H1 (cell line): ENCODE data around the gene CIT. TPM values are rescaled to one million over a fixed set of nuclear protein-coding genes. Genes with fewer than 3 reads are reported as not detected.
A peak's percentile ranks its signal among the peaks of the same experiment; 100 is the strongest.

Experiments
- CTCF ChIA-PET: fragments of 300-600 bp; sonication (Branson Sonifier 250); formaldehyde crosslinking; loops from one replicate; lab custom pipeline; 2021; ENCODE audit not compliant: partially characterized antibody; lab: Charles Lee
- POLR2A ChIA-PET: fragments of 300-600 bp; sonication (Branson Sonifier 250); formaldehyde crosslinking; loops from one replicate; lab custom pipeline; 2021; ENCODE audit warnings: inconsistent platforms; ENCODE audit not compliant: partially characterized antibody; lab: Charles Lee
- DNase-seq, 2 experiments: peaks; one replicate each; pipeline versions ENCODE4 v3.0.0 to v3.0.0-alpha.2; 2010 to 2022; ENCODE audit warnings: low spot score in 2 of 2, low read depth in 1 of 2, mixed read lengths in 1 of 2
- FAIRE-seq: peaks from 2 replicates; lab custom pipeline; 2011; peaks lifted over from hg19 to GRCh38; lab: Jason Lieb, UNC
- H2AFZ ChIP-seq: 2 replicates; pipeline ENCODE4 v1.8.1; 2012; ENCODE audit warnings: low read length, inconsistent platforms
- H2AK5ac ChIP-seq: 2 replicates; pipeline ENCODE4 v1.6.1; 2013; ENCODE audit warnings: low read depth, low read length
- H2BK120ac ChIP-seq: replicated peaks from 2 replicates; pipeline ENCODE3; 2013; ENCODE audit warnings: low read depth, low read length, inconsistent platforms
- H2BK12ac ChIP-seq: 2 replicates; pipeline ENCODE4 v1.6.1; 2013; ENCODE audit warnings: low read depth, low read length
- H2BK15ac ChIP-seq: 2 replicates; pipeline ENCODE4 v1.6.1; 2013; ENCODE audit warnings: low read length
- H2BK20ac ChIP-seq: 2 replicates; pipeline ENCODE4 v1.6.1; 2013; ENCODE audit warnings: low read length
- H2BK5ac ChIP-seq: 2 replicates; pipeline ENCODE4 v1.6.1; 2013; ENCODE audit warnings: low read depth, low read length
- H3K14ac ChIP-seq: 2 replicates; pipeline ENCODE4 v1.6.1; 2013; ENCODE audit warnings: inconsistent platforms; ENCODE audit not compliant: insufficient read length
- H3K18ac ChIP-seq: 2 replicates; pipeline ENCODE4 v1.6.1; 2013; ENCODE audit warnings: low read length; ENCODE audit errors: extremely low read depth
- H3K23ac ChIP-seq: 2 replicates; pipeline ENCODE4 v1.6.1; 2013; ENCODE audit warnings: inconsistent platforms; ENCODE audit not compliant: insufficient read length
- H3K23me2 ChIP-seq: 2 replicates; pipeline ENCODE4 v1.6.1; 2013; ENCODE audit warnings: low read depth, low read length
- H3K27ac ChIP-seq: 2 replicates; pipeline ENCODE4 v1.6.1; 2011; ENCODE audit warnings: low read depth, low read length, inconsistent platforms
- H3K27me3 ChIP-seq, 4 experiments: replicated peaks in 1 of 4; 1 replicate in 1 of 4; 2 replicates in 3 of 4; pipeline versions ENCODE4 v1.6.1 to v1.8.1; 2011 to 2013; ENCODE audit warnings: low read length in 3 of 4, mild to moderate bottlenecking in 3 of 4, inconsistent platforms in 2 of 4, mixed read lengths in 2 of 4, moderate library complexity in 1 of 4; ENCODE audit not compliant: control insufficient read depth in 3 of 4, insufficient read depth in 3 of 4; ENCODE audit errors: extremely low read depth in 1 of 4
- H3K36me3 ChIP-seq, 4 experiments: 2 replicates each; pipeline versions ENCODE4 v1.6.1 to v1.8.1; 2011 to 2013; ENCODE audit warnings: mild to moderate bottlenecking in 4 of 4, low read length in 3 of 4, moderate library complexity in 2 of 4, control low read depth in 1 of 4, inconsistent platforms in 1 of 4; ENCODE audit not compliant: insufficient read depth in 4 of 4, control insufficient read depth in 2 of 4
- H3K4ac ChIP-seq: replicated peaks from 2 replicates; pipeline ENCODE3; 2013; ENCODE audit warnings: low read length, low read depth, mixed read lengths, inconsistent platforms; ENCODE audit not compliant: insufficient read length
- H3K4me1 ChIP-seq, 4 experiments: replicated peaks in 1 of 4; 1 replicate in 1 of 4; 2 replicates in 3 of 4; pipeline versions ENCODE4 v1.6.1 to v1.8.1; 2011 to 2013; ENCODE audit warnings: low read length in 3 of 4, inconsistent platforms in 2 of 4, mixed read lengths in 1 of 4; ENCODE audit not compliant: insufficient read depth in 4 of 4, control insufficient read depth in 3 of 4
- H3K4me2 ChIP-seq, 2 experiments: 2 replicates each; pipeline versions ENCODE4 v1.6.1 to v1.8.1; 2011 to 2013; ENCODE audit warnings: low read depth in 2 of 2, low read length in 2 of 2, control low read depth in 1 of 2, inconsistent platforms in 1 of 2, mild to moderate bottlenecking in 1 of 2; ENCODE audit not compliant: insufficient read depth in 1 of 2
- H3K4me3 ChIP-seq, 4 experiments: fragments of 200-600, 300-600 bp in 1 of 4; sonication (generic), shearing (Covaris generic), sonication (Bioruptor Twin) in 1 of 4; 2 replicates each; pipeline versions ENCODE4 v1.5.1 to v1.8.1; 2011 to 2016; ENCODE audit warnings: low read length in 4 of 4, low read depth in 3 of 4, control low read depth in 2 of 4, inconsistent platforms in 2 of 4, mild to moderate bottlenecking in 2 of 4, mixed read lengths in 1 of 4, moderate library complexity in 1 of 4; ENCODE audit not compliant: insufficient read depth in 2 of 4; ENCODE audit errors: extremely low read depth in 1 of 4
- H3K56ac ChIP-seq: replicated peaks from 2 replicates; pipeline ENCODE3; 2013; ENCODE audit warnings: low read depth, mild to moderate bottlenecking, mixed read lengths, low read length, inconsistent platforms; ENCODE audit not compliant: insufficient read length
- H3K79me1 ChIP-seq: 2 replicates; pipeline ENCODE4 v1.6.1; 2013; ENCODE audit warnings: low read depth, low read length, control low read depth
- H3K79me2 ChIP-seq, 2 experiments: 2 replicates each; pipeline versions ENCODE4 v1.6.1 to v1.8.1; 2012 to 2013; ENCODE audit warnings: low read length in 2 of 2, mild to moderate bottlenecking in 2 of 2, inconsistent platforms in 1 of 2; ENCODE audit not compliant: insufficient read depth in 2 of 2, control insufficient read depth in 1 of 2
- H3K9ac ChIP-seq, 4 experiments: replicated peaks in 1 of 4; 1 replicate in 1 of 4; 2 replicates in 3 of 4; pipeline versions ENCODE4 v1.6.1 to v1.8.1; 2011 to 2013; ENCODE audit warnings: low read depth in 3 of 4, low read length in 3 of 4, control low read depth in 2 of 4, mild to moderate bottlenecking in 2 of 4, moderate library complexity in 2 of 4, inconsistent platforms in 1 of 4; ENCODE audit errors: extremely low read depth in 1 of 4
- H3K9me3 ChIP-seq, 2 experiments: 2 replicates each; pipeline versions ENCODE4 v1.6.1 to v1.8.1; 2012 to 2013; ENCODE audit warnings: mild to moderate bottlenecking in 2 of 2, moderate library complexity in 2 of 2, control low read depth in 1 of 2, inconsistent platforms in 1 of 2, low read depth in 1 of 2, low read length in 1 of 2, mixed read lengths in 1 of 2; ENCODE audit not compliant: insufficient read depth in 2 of 2
- H4K20me1 ChIP-seq, 2 experiments: replicated peaks in 1 of 2; 2 replicates each; pipeline versions ENCODE3 to v1.8.1; 2011 to 2013; ENCODE audit warnings: inconsistent platforms in 2 of 2, low read length in 2 of 2, mild to moderate bottlenecking in 1 of 2; ENCODE audit not compliant: insufficient read depth in 2 of 2, control insufficient read depth in 1 of 2
- H4K5ac ChIP-seq: 2 replicates; pipeline ENCODE4 v1.6.1; 2013; ENCODE audit warnings: low read length, low read depth, mixed read lengths, inconsistent platforms; ENCODE audit not compliant: insufficient read length
- H4K8ac ChIP-seq: 2 replicates; pipeline ENCODE4 v1.8.0; 2013; ENCODE audit warnings: mild to moderate bottlenecking, moderate library complexity, low read length, inconsistent platforms; ENCODE audit not compliant: insufficient read depth; ENCODE audit errors: extremely low read depth
- H4K91ac ChIP-seq: replicated peaks from 2 replicates; pipeline ENCODE3; 2013; ENCODE audit warnings: low read length, mixed read lengths, inconsistent platforms; ENCODE audit not compliant: insufficient read length
- BCL11A ChIP-seq, 2 experiments: IDR thresholded peaks; one replicate each; pipeline ENCODE4 v1.6.1; 2011; ENCODE audit warnings: low read depth in 2 of 2, low read length in 2 of 2, mild to moderate bottlenecking in 2 of 2
- KDM4A ChIP-seq: IDR thresholded peaks from one replicate; pipeline ENCODE4 v1.7.1; 2012; ENCODE audit warnings: low read depth, mild to moderate bottlenecking, moderate library complexity, low read length, inconsistent platforms; ENCODE audit not compliant: severe bottlenecking
- PHF8 ChIP-seq: fragments of 200-600 bp; sonication (generic); conservative IDR thresholded peaks from 2 replicates; pipeline ENCODE4 v1.7.1; 2012; ENCODE audit warnings: low read depth, mild to moderate bottlenecking, inconsistent platforms, low read length, moderate library complexity
- WGBS, 2 experiments: shearing (Covaris generic) in 1 of 2; methylation state at CpG; one replicate each; pipeline versions ENCODE4 v1.1.6 to v1.1.7; 2013 to 2015; ENCODE audit warnings: low lambda C conversion rate in 2 of 2, mixed read lengths in 2 of 2, inconsistent platforms in 1 of 2, low coverage in 1 of 2, missing lambda C conversion rate in 1 of 2; ENCODE audit not compliant: insufficient replicate concordance in 2 of 2, insufficient coverage in 1 of 2, insufficient read length in 1 of 2; ENCODE audit errors: extremely low coverage in 1 of 2, missing lambda C conversion rate in 1 of 2; 5-methylcytosine and 5-hydroxymethylcytosine counted together
- polyA plus RNA-seq, 7 experiments: library from polyadenylated mRNA; depleted of rRNA in 3 of 7; stranded (reverse) in 5 of 7; unstranded in 2 of 7; fragments of >200 nt in 5 of 7; fragments of 200-250 nt in 2 of 7; gene quantifications; 1 replicate in 5 of 7; 2 replicates in 1 of 7; 4 replicates in 1 of 7; pipeline versions ENCODE4 v1.2.1 to v1.2.3, GENCODE V29; 2011 to 2013; ENCODE audit warnings: missing spikeins in 2 of 7, mixed read lengths in 2 of 7
- total RNA-seq: library from RNA; stranded (reverse); fragmentation: NEBNext Ultra II Directional; extraction: Animal tissue kit (Norgen Biotek cat#: 25700); gene quantifications from 2 replicates; pipeline ENCODE4 v1.2.1, GENCODE V29; 2021

Gene CIT
- total and polyA plus RNA-seq, 2 of the 8 experiments (the other 6 are each of a cell fraction or from before 2014, with no cell fraction given), result 17.1 to 60.9 TPM

- Histone ChIP-seq H3K27me3 (no peaks in the 10 kb centered on the region; a peak in 1 of 7 replicates), H2BK15ac (no peak overlapping the region), H3K79me1 (no peaks in the 10 kb centered on the region), H2AFZ (no peak overlapping the region; the same call in 1 of the 2 replicates), H2BK12ac (no peak overlapping the region), H3K23me2 (peaks cover 4% of the 10 kb centered on the region; the same call in 1 of the 2 replicates), H3K9ac (no peak overlapping the region), H2AK5ac (no peak overlapping the region), H3K9me3 (no peaks in the 10 kb centered on the region), H3K79me2 (peaks cover 0 to 18% of the 10 kb centered on the region in 2 experiments; a peak in 3 of 4 replicates), H3K23ac (no peak overlapping the region), H3K36me3 (peaks cover 0 to 7% (median 3%) of the 10 kb centered on the region in 4 experiments; a peak in 4 of 8 replicates), H3K4me2 (no peak overlapping the region), H4K20me1 (peaks cover 0 to 1% of the 10 kb centered on the region in 2 experiments), H3K56ac (no peak overlapping the region), H4K8ac (no peak overlapping the region), H3K14ac (no peak overlapping the region), H4K91ac (no peak overlapping the region), H2BK20ac (0 out of 2 replicates have a peak overlapping the region, but pooled peaks have one; percentile 29), H3K18ac (no peak overlapping the region), H3K4me1 (peaks cover 0 to 5% (median 1%) of the 10 kb centered on the region in 4 experiments; a peak in 2 of 7 replicates), H4K5ac (no peak overlapping the region), H3K4me3 (no peak overlapping the region), H3K4ac (no peak overlapping the region), H3K27ac (no peak overlapping the region), H2BK5ac (no peak overlapping the region), H2BK120ac (no peak overlapping the region)
- DNase-seq (no peak), FAIRE-seq (no peak)
- 85% methylated on average over 4 of the region's 4 CpGs; no CpG with 5 or more reads in 1 of the 2 experiments for WGBS, 2 experiments
- ChIA-PET POLR2A (no interaction called here), CTCF (interaction anchor here (0.9 to 2.2 kb wide), 4 partner anchors 17 to 169 kb away, joined by 3 to 7 read pairs (median 3); no protein-coding TSS in a partner anchor)
- TF ChIP-seq BCL11A (IDR thresholded peaks at IDR 0.05; ENCODE audit: low read depth in 2 of 2, low read length in 2 of 2) (no peak), KDM4A (no peak), PHF8 (no peak)
Measured at GRCh38 chr12:119665164-119665929, 211.8 kb downstream of the CIT start.
